GM12801 (cell line): ENCODE measurements around the gene PCDHA2.

Source experiments
- CTCF ChIP-seq: IDR thresholded peaks from one replicate; pipeline ENCODE4 v1.5.1; 2011; ENCODE audit warnings: control low read depth; ENCODE audit not compliant: insufficient read length; ENCODE audit errors: extremely low read depth

PCDHA2 gene

GRCh38 chr5:140794595-140795258, at the start of gene PCDHA2:
PCDHA2 (plus strand) TSS chr5:140794852.
- TF ChIP-seq CTCF, result no peak

- no peak for TF ChIP-seq CTCF
Measured at GRCh38 chr5:140753561-140753960, 41.1 kb upstream of the PCDHA2 start.

DNA sequence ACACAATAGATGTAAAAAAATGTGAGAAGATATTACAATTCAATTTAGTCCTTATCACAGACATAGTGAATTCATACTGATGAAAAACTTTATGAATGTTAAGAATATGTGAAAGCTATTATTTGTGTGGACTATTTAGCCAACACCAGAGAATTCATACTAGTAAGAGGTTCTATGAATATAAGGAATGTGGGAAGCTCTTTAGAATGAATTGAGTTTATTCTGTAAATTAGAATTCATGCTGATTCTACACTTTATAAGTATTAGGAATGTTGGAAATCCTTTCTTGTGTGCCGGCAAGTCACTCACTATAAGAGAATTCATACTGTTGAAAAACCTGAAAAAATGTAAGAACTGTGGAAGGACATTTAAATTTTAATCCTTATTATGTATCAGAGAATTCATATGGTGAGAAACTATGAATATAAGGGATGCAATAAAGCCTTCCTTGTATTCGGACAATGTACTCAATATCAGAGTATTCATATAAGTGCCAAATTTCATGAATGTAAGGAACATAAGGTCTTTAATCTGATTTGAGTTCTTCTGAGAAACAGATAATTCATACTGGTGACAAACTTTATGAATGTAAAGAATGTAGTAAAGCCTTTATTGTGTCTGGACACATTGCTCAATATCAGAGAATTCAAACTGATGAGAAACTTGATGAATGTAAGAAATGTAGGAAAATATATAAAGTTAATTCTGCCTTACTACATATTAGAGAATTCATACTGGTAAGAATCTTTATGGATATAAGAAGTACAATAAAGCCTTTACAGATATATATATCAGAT, 30.3 kb upstream of the PCDHA2 start:
- TF ChIP-seq CTCF, result no peak

DNA sequence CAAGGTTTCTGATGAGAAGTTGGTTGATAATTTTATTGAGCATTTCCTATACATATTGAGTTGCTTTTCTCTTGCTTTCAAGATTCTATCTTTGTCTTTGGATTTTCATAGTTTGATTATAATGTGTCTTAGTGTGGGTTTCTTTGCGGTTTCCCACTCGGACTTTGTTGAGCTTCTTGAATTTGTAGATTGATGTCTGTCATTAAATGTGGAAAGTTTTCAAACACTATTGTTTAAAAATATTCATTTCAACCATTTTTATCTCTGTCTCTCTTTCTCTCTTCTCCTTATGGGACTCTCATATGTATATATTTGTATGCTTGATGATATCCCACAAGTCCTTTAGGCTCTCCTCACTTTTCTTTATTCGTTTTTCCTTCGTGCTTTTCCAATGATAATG, 27.2 kb upstream of the PCDHA2 start:
- TF ChIP-seq CTCF, result no peak

- TF ChIP-seq CTCF, result no peak
Measured at GRCh38 chr5:140780512-140780911, 14.1 kb upstream of the PCDHA2 start.

DNA sequence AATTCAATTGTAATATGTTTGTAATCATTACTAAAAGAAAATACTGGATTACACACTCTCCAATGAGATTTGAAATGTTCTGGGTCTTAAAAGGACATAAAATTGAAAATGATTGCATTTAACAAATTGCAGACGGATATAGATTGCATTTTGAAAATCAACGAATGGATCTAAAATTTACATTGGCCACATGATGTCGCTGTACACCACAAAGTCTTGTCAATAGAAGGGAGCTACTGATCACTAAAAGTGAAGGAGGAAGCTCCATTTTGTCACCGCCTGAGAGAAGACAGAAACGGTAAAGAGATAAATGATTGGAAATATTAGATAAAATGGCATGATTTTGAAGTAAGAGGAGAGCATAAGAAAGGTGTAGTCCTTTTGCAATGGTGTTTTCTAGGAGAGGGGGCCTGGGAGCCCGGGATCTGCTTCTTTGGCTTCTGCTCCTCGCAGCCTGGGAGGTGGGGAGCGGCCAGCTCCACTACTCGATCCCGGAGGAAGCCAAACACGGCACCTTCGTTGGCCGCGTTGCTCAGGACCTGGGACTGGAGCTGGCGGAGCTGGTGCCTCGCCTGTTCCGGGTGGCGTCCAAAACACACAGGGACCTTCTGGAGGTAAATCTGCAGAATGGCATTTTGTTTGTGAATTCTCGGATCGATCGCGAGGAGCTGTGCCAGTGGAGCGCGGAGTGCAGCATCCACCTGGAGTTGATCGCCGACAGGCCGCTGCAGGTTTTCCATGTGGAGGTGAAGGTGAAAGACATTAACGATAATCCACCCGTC, 8.6 kb upstream of the PCDHA2 start, which contains the start of gene PCDHA1:
TSS of gene PCDHA1 (plus strand) at position 236 of the 782 bp plus-strand sequence.
- TF ChIP-seq CTCF, result no peak

GRCh38 chr5:140791089-140791488, 3.6 kb upstream of the PCDHA2 start:
- TF ChIP-seq CTCF, result no peak
